GM23338 (cell line): Measurements from ENCODE around the gene ASCL2.

Experiments used
- CREB1 ChIP-seq: fragments of 250-450 bp; sonication (Bioruptor Pico); IDR thresholded peaks from 2 replicates; pipeline ENCODE4 v1.5.0; 2020; ENCODE audit warnings: low read depth, mild to moderate bottlenecking, moderate library complexity
- CTCF ChIP-seq, 2 experiments: fragments of 200-600 bp in 1 of 2; sonication (generic) in 1 of 2; conservative IDR thresholded peaks; 2 replicates each; pipeline versions ENCODE4 v1.5.1 to v1.6.1; 2016 to 2017; ENCODE audit warnings: antibody characterized with exemption in 2 of 2, low read depth in 2 of 2, mild to moderate bottlenecking in 2 of 2, moderate library complexity in 1 of 2
- ETS1 ChIP-seq: IDR thresholded peaks from 2 replicates; pipeline ENCODE4 v1.6.1; 2016; ENCODE audit warnings: antibody characterized with exemption
- EZH2 ChIP-seq: fragments of 200-600 bp; sonication (generic); IDR thresholded peaks from one replicate; pipeline ENCODE4 v1.8.0; 2017; ENCODE audit warnings: antibody characterized with exemption, mild to moderate bottlenecking, low read depth; ENCODE audit not compliant: unreplicated experiment
- POLR2AphosphoS5 ChIP-seq: IDR thresholded peaks from 2 replicates; pipeline ENCODE4 v1.6.1; 2016; ENCODE audit warnings: antibody characterized with exemption, low read depth
- REST ChIP-seq: IDR thresholded peaks from one replicate; pipeline ENCODE4 v1.6.1; 2018; ENCODE audit warnings: antibody characterized with exemption; ENCODE audit not compliant: unreplicated experiment

- TF ChIP-seq CTCF (conservative IDR thresholded peaks at IDR 0.05; ENCODE audit: low read depth in 2 of 2) = no peak
- TF ChIP-seq POLR2AphosphoS5 = no peak
- no peak for TF ChIP-seq ETS1
- TF ChIP-seq REST = no peak
- TF ChIP-seq EZH2 = no peak
- no peak for TF ChIP-seq CREB1 (CRISPR knock-in tag)
These were observed 49.4 kb downstream of the ASCL2 start for GRCh38 chr11:2221024-2221423.
